MM.1S (cell line): Measurements from ENCODE around the gene GJD2.

Experiments used
- DNase-seq: peaks from one replicate; pipeline ENCODE4 v3.0.0-alpha.2; 2015
- H2AFZ ChIP-seq: fragments of 300-600 bp; sonication (generic); 2 replicates; pipeline ENCODE4 v1.6.0; 2016; ENCODE audit warnings: antibody characterized with exemption, low read length
- H3F3A ChIP-seq: fragments of 300-600 bp; sonication (generic); 2 replicates; pipeline ENCODE4 v1.6.1; 2016; ENCODE audit warnings: mild to moderate bottlenecking, antibody characterized with exemption, low read length, moderate library complexity, mixed read lengths; ENCODE audit not compliant: insufficient read depth
- H3K27ac ChIP-seq: fragments of 300-600 bp; sonication (generic); 2 replicates; pipeline ENCODE4 v1.5.1; 2016; ENCODE audit warnings: mild to moderate bottlenecking, low read length
- H3K27me3 ChIP-seq: fragments of 300-600 bp; sonication (generic); replicated peaks from 2 replicates; pipeline ENCODE4 v1.6.0; 2016; ENCODE audit warnings: low read length; ENCODE audit not compliant: insufficient read depth
- H3K36me3 ChIP-seq: fragments of 300-600 bp; sonication (generic); replicated peaks from 2 replicates; pipeline ENCODE4 v1.6.1; 2016; ENCODE audit warnings: mild to moderate bottlenecking, low read length, mixed read lengths; ENCODE audit not compliant: insufficient read depth
- H3K4me1 ChIP-seq: fragments of 300-600 bp; sonication (generic); 2 replicates; pipeline ENCODE4 v1.6.1; 2016; ENCODE audit warnings: low read length, mixed read lengths
- H3K4me2 ChIP-seq: fragments of 300-600 bp; sonication (generic); 2 replicates; pipeline ENCODE4 v1.6.0; 2016; ENCODE audit warnings: low read depth, low read length
- H3K4me3 ChIP-seq: fragments of 300-600 bp; sonication (generic); 2 replicates; pipeline ENCODE4 v1.5.1; 2016; ENCODE audit warnings: low read length, mixed read lengths
- H3K79me2 ChIP-seq: fragments of 300-600 bp; sonication (generic); 2 replicates; pipeline ENCODE4 v1.6.1; 2016; ENCODE audit warnings: mixed run types, low read length, mixed read lengths
- H3K9ac ChIP-seq: fragments of 300-600 bp; sonication (generic); 2 replicates; pipeline ENCODE4 v1.6.1; 2016; ENCODE audit warnings: low read length, mixed read lengths
- H3K9me2 ChIP-seq: fragments of 300-600 bp; sonication (generic); replicated peaks from 2 replicates; pipeline ENCODE4 v1.6.1; 2016; ENCODE audit warnings: mild to moderate bottlenecking, low read length, mixed read lengths; ENCODE audit not compliant: insufficient read depth
- H3K9me3 ChIP-seq: fragments of 300-600 bp; sonication (generic); replicated peaks from 2 replicates; pipeline ENCODE4 v1.6.1; 2016; ENCODE audit warnings: mild to moderate bottlenecking, low read length, mixed read lengths; ENCODE audit not compliant: insufficient read depth
- H4K20me1 ChIP-seq: fragments of 300-600 bp; sonication (generic); 2 replicates; pipeline ENCODE4 v1.6.1; 2016; ENCODE audit warnings: mild to moderate bottlenecking, low read length, moderate library complexity, mixed read lengths; ENCODE audit not compliant: insufficient read depth
- CTCF ChIP-seq: fragments of 300-600 bp; sonication (generic); IDR thresholded peaks from 2 replicates; pipeline ENCODE4 v1.5.1; 2016; ENCODE audit warnings: antibody characterized with exemption, low read length, mixed read lengths
- EZH2 ChIP-seq: fragments of 300-600 bp; sonication (generic); optimal IDR thresholded peaks from 2 replicates; pipeline ENCODE3; 2017; ENCODE audit warnings: low read depth, mild to moderate bottlenecking, antibody characterized with exemption, low read length, mixed read lengths
- EZH2phosphoT487 ChIP-seq: fragments of 300-600 bp; sonication (generic); IDR thresholded peaks from 2 replicates; pipeline ENCODE4 v1.6.1; 2018; ENCODE audit warnings: antibody characterized with exemption, low read length

GJD2 gene

GRCh38 chr15:34773013-34773412, 18.2 kb upstream of the GJD2 start:
- no peaks in the 10 kb centered on the region for H3K9me2 ChIP-seq
- no peak for DNase-seq
- no peak overlapping the region for H3K9ac ChIP-seq
- no peak overlapping the region for H2AFZ ChIP-seq
- no peaks in the 10 kb centered on the region for H3K9me3 ChIP-seq
- no peaks in the 10 kb centered on the region for H3K79me2 ChIP-seq
- H3K4me3 ChIP-seq, result no peak overlapping the region
- no peak for TF ChIP-seq CTCF
- no peak for TF ChIP-seq EZH2
- TF ChIP-seq EZH2phosphoT487, result no peak
- H3F3A ChIP-seq, result no peaks in the 10 kb centered on the region
- H3K4me1 ChIP-seq, result no peaks in the 10 kb centered on the region
- no peak overlapping the region for H3K27ac ChIP-seq
- H3K4me2 ChIP-seq, result no peak overlapping the region
- no peaks in the 10 kb centered on the region for H3K36me3 ChIP-seq
- no peaks in the 10 kb centered on the region for H4K20me1 ChIP-seq
- H3K27me3 ChIP-seq, result no peaks in the 10 kb centered on the region

- Histone ChIP-seq H2AFZ (no peak overlapping the region), H3K9me2 (no peaks in the 10 kb centered on the region), H3K4me3 (no peak overlapping the region), H3K9me3 (no peaks in the 10 kb centered on the region), H3F3A (no peaks in the 10 kb centered on the region), H3K36me3 (no peaks in the 10 kb centered on the region), H4K20me1 (no peaks in the 10 kb centered on the region), H3K79me2 (no peaks in the 10 kb centered on the region), H3K4me2 (no peak overlapping the region), H3K4me1 (no peaks in the 10 kb centered on the region), H3K9ac (no peak overlapping the region), H3K27me3 (no peaks in the 10 kb centered on the region), H3K27ac (no peak overlapping the region)
- TF ChIP-seq CTCF (no peak), EZH2 (no peak), EZH2phosphoT487 (no peak)
- no peak for DNase-seq
Observed at GRCh38 chr15:34772312-34772711, 17.5 kb upstream of the GJD2 start.

GRCh38 chr15:34769711-34770110, 14.9 kb upstream of the GJD2 start:
- no peak for DNase-seq
- H3K4me2 ChIP-seq, result no peak overlapping the region
- no peaks in the 10 kb centered on the region for H3K36me3 ChIP-seq
- no peaks in the 10 kb centered on the region for H3F3A ChIP-seq
- no peak overlapping the region for H2AFZ ChIP-seq
- H3K4me3 ChIP-seq, result no peak overlapping the region
- H3K9me2 ChIP-seq, result no peaks in the 10 kb centered on the region
- no peaks in the 10 kb centered on the region for H3K79me2 ChIP-seq
- no peaks in the 10 kb centered on the region for H3K27me3 ChIP-seq
- H3K27ac ChIP-seq, result no peak overlapping the region
- no peaks in the 10 kb centered on the region for H3K4me1 ChIP-seq
- no peak overlapping the region for H3K9ac ChIP-seq
- H4K20me1 ChIP-seq, result no peaks in the 10 kb centered on the region
- no peaks in the 10 kb centered on the region for H3K9me3 ChIP-seq
- no peak for TF ChIP-seq EZH2phosphoT487
- TF ChIP-seq CTCF, result no peak
- TF ChIP-seq EZH2, result no peak
